Forelimb muscle (tissue), 1 donor: ENCODE data around the gene FBXW2. TPM values are rescaled to one million over a fixed set of nuclear protein-coding genes. Genes with fewer than 3 reads are reported as not detected.
"Not testable (repeated sequence)": the region's sequence is repeated elsewhere in the genome, so short reads cannot be mapped to it uniquely, and the experiment has no call there.

Experiments used
- DNase-seq: peaks from one replicate; pipeline ENCODE4 v3.0.0-alpha.2; 2013; ENCODE audit warnings: low read depth
- polyA plus RNA-seq: library from polyadenylated mRNA; unstranded; fragments of 120-200 nt; gene quantifications from one replicate; pipeline ENCODE4 v1.2.1, GENCODE V29; 2013; ENCODE audit not compliant: insufficient read length

The FBXW2 gene
- polyA plus RNA-seq, 1 donor: 29.2 TPM

GRCh38 chr9:120778758-120779157 lies 14.5 kb downstream of the FBXW2 start:
- no peak for DNase-seq

GRCh38 chr9:120777229-120777628 lies 16.0 kb downstream of the FBXW2 start:
- no peak for DNase-seq

GRCh38 chr9:120776788-120777187 lies 16.4 kb downstream of the FBXW2 start:
- no peak for DNase-seq

GRCh38 chr9:120775859-120776258 lies 17.4 kb downstream of the FBXW2 start:
- DNase-seq: no peak

- no peak for DNase-seq
Observed at GRCh38 chr9:120774719-120775118, 18.5 kb downstream of the FBXW2 start.

- no peak for DNase-seq
Observed at GRCh38 chr9:120773256-120773655, 20.0 kb downstream of the FBXW2 start.

GRCh38 chr9:120770931-120771330 lies 22.3 kb downstream of the FBXW2 start:
- no peak for DNase-seq

- no peak for DNase-seq
Observed at GRCh38 chr9:120768886-120769285, 24.3 kb downstream of the FBXW2 start.

- DNase-seq: no peak
Observed at GRCh38 chr9:120768247-120768646, 25.0 kb downstream of the FBXW2 start.

- no peak for DNase-seq
Observed at GRCh38 chr9:120767451-120767850, 25.8 kb downstream of the FBXW2 start.

GRCh38 chr9:120765910-120766425 lies 27.2 kb downstream of the FBXW2 start:
- DNase-seq: no peak

GRCh38 chr9:120764476-120764875 lies 28.7 kb downstream of the FBXW2 start:
- no peak for DNase-seq

- DNase-seq: no peak
Observed at GRCh38 chr9:120761006-120761405, 32.2 kb downstream of the FBXW2 start.

- no peak for DNase-seq
Observed at GRCh38 chr9:120759755-120760400, 33.3 kb downstream of the FBXW2 start.

GRCh38 chr9:120758544-120758943 lies 34.7 kb downstream of the FBXW2 start:
- DNase-seq: no peak

GRCh38 chr9:120757026-120757913 lies 35.9 kb downstream of the FBXW2 start:
- no peak for DNase-seq

- DNase-seq: no peak
Observed at GRCh38 chr9:120756531-120756930, 36.7 kb downstream of the FBXW2 start.

GRCh38 chr9:120755810-120756434 lies 37.3 kb downstream of the FBXW2 start:
- peak; percentile 22 for DNase-seq

GRCh38 chr9:120755044-120755443 lies 38.2 kb downstream of the FBXW2 start:
- no peak for DNase-seq

- DNase-seq: no peak
Observed at GRCh38 chr9:120750421-120750820, 42.8 kb downstream of the FBXW2 start.

GRCh38 chr9:120746366-120746765 lies 46.9 kb downstream of the FBXW2 start:
- DNase-seq: not testable (repeated sequence)

GRCh38 chr9:120745278-120745677 lies 47.9 kb downstream of the FBXW2 start:
- DNase-seq: no peak
